Measurements from ENCODE around the gene ATP8A2.

The ATP8A2 gene

DNA sequence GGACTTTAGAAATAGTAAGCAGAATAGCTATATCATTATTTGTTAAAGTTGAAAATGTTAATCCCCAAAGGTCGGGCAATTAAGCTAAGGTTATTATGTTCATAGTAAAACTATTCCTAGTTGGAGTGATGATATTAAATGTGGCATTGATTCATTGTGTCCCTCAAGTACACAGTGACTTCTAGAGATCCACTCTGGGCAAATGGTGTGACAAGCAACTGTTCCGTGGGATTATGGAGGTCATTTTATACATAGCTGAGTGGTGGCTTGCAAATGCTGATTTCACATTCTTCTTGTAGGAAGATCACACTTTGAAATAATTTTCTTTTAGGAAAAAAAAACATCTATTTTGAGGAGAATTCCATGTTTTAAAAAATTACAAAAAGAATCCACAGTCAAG is 317.8 kb downstream of the ATP8A2 start:
- DNase-seq = no peak

DNA sequence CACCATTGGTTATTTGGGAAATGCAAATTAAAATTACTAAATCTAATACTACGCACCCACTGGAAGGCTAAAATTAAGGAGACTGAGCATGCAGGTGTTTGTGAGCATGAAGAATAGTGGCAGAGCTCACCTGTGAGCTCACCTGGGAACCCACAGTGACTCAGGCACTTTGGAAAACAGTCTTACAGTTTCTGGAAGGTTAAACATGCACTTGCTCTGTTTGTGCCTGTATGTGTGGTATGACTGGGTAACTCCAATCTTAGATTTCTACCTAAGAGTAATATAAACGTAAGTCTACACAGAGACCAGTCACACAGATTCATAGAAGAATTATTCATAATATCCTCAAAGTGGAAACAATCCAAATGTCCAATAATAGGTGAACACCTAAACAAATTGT is 318.8 kb downstream of the ATP8A2 start:
- no peak for DNase-seq

DNA sequence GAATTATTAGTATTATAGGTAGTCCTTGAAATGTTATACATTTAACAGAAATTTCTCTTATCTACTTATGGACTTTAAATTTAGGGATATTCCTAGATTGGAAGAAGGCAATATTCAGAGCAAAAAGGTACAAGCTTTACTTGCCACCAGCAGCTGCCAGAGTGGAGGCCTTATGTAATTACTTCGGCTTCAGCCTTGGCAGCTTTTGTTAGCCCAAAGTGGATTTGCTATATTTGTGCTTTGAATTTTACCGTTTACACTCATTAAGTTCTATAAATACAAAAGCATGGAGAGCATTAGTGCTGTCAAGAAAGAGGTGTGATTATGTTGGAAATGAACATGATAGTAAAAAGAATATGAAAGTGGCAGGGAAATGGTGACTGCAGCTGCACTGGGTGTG is 319.9 kb downstream of the ATP8A2 start:
- no peak for DNase-seq

DNA sequence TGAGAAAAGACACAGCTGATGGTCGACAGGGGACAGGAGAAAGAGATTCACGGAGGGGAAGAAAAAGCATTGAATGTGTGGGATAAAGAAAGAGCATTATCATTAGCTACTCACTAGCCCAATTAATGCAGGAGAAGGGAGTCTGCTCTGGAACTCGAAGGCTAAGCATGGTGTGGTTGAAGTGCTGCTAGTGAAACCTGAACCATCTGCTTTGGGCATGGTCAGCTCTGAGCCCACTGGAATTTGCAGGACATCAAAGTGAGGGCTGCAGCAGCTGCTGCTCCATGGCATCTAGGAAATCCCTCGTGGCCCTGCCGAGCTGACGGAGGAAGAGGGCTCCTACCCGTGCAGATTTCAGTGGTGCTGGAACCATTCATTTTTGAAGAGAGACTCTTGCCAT is 320.3 kb downstream of the ATP8A2 start:
- DNase-seq = no peak

DNA sequence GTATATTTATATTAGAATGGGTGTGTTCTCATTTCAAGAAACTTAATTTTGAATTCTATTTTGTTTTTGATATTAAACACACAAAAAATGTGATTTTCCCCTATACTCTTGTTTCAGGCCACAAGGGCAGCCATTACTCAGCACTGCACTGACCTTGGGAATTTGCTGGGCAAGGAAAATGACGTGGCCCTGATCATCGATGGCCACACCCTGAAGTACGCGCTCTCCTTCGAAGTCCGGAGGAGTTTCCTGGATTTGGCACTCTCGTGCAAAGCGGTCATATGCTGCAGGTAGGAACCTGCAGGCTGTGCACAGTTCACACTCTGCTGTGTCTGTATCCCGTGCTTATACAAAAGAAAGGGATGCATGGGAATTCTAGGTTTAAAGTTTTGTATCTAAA is 327.3 kb downstream of the ATP8A2 start:
- DNase-seq = no peak

DNA sequence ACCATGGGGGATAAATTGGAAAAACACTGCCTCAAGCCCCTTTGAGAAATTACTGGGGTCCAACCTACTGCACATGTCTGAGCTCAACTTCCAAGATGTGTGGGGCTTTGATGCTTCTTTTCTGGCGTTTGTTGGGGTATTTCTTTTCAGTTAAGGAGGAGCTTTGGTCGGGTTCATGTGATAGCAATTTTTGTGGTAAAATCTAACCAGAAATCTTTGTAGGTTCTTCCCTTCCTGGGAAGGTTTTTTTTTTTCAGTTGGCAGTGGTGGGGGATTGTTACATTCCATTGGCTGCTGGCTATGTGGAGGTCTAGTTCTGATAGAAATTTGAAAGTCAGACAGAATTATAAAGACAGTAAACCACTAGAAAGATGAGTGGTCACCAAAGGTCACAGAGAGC is 327.8 kb downstream of the ATP8A2 start:
- DNase-seq = no peak

DNA sequence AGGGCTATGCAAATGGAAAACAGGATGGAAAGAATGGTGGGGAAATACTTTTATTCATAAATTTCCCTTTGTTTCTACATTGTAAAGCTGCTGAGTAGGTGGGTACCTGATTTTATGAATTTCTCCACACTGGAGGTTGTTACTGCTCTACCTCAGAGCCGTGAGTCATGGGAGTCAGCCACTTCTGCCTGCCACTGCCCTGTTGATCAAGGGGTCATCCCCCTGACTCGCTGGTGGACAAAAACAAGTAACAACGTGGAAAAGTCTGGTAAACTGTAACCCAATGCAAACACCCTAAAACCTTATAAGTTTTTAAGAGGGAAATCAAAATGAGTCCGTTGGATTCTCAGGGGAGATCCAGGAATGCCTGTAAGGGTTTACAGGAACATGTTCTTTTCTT is 329.5 kb downstream of the ATP8A2 start:
- no peak for DNase-seq

DNA sequence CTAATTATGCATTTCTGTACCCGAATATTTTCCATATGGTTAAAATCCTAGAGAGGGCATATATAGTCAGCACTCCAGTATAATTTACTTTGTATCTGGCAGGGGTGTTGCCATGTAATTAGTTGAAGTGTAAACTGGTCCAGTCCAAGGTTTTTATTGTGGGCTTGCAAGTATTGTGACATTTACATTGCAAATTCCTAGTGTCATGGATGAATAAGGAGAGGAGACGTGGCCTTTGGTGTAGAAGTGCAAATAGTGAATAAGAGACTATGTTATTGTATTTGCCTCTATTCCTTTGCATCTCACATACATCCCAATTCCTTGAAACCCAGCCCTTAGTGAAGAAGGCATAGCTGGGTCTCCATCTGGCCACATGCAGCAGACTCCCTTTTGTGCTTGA is 330.6 kb downstream of the ATP8A2 start:
- no peak for DNase-seq

DNA sequence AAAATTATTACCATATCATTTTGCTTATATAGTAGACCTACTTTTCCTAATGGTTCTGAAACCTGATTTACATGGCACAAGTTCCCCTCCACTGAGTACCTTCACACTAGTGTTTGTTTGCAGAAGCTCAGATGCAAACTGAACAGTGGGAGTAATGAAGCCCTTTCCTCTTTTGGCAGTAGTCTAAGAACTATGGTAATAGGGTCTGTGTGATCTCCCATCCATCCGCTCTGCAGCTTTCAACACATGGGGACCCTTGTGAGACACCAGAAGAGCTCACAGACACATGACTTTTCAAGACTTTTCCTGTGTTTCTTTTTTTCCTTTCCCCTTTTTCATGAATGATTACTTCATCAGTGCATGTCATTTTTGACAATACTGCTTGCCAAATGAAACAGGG is 336.0 kb downstream of the ATP8A2 start:
- no peak for DNase-seq

DNA sequence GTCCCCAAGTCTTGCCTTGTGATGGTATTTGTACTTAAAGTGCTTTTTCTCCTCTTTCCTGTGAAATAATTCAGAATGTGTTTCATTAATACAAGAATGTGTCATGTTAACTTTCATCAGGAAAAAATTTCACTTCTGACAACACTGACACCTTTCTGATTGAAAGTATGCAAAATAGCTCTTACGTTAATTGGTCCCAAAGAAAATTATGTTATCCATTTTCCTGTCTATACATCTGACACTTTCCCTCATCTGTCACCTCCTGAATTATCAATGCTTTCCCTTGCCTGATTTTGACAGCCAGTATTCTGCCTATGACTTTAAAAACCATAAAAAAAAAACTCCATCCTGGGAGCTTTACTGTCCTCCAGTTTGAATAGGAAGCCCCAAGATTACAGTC is 336.5 kb downstream of the ATP8A2 start:
- DNase-seq = no peak

DNA sequence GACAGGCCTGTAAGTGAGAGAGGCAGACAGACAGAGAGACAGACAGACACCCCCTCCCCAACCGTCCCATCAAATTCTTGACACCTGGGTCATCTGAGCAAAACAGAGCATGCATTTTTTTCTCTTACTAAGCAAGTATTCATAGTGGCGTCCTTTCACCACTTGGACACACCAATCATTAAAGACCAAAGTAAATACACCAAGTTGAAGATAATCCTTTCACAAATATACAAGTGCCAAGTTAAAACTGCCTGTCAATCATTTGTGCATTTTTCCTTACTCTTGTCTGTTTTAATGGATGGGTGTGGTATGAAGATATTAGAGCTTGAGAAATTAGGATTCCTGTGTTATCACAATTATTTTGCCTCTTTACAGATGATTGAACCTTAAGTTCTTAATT is 337.3 kb downstream of the ATP8A2 start:
- no peak for DNase-seq

DNA sequence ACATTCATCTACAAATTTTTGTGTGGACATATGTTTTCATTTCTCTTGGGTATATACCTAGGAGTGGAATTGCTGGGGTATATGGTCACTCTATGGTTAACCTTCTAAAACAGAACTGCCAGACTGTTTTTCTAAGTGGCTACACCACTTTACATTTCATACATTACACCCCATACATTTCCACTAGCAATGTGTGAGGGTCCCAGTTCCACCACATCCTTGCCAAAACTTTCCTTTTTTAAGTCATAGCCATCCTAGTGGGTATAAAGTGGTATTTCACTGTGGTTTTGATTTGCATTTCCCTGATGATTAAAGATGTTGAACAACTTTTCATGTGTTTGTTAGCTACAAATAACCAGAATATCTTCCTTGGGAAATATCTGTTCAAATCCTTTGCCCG is 344.0 kb downstream of the ATP8A2 start:
- DNase-seq = no peak

DNA sequence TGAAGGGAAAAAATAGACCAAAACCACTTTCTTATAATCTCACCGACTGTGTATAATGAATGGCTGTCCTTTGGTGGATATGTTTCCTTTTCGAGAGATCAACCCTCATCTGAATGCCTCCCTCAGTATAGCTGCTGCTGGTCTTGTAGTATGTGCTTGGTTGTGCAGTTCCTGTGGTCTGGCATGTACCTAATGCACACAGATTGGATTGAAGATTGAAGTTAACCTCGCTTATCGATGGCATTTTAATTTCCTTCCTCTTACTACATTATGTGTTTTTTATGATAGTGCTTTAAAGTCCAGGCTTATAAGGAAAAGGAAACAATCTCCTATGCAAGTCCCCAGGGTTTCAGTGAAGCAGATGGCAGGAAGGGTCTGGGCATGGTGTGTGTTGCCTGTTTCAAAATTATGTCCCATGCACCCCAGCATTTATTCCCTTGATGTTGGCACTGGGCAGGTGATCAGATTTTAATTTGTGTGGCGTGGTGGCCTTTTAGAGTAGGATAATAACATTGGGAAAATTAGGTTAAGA is 346.0 kb downstream of the ATP8A2 start:
- no peak for DNase-seq

DNA sequence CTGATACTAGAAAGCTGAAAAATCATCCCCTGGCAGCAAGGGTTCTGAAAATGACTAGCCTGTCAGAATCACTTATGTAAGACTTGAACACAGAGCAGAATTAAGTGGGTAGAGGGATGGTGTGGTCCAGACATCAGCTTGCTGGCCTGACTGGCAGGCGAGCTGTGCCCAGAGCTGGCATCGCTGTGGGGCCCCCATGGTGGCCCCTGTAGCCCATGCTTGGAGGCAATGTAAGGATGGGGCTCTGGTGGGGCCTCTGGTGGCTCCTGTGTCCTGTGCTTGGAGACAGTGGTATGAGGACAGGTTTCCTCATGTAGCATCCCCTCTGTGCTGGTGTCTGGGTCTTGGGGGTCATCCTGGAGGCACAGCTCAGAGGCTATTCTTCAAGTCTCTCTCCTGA is 347.9 kb downstream of the ATP8A2 start:
- no peak for DNase-seq

DNA sequence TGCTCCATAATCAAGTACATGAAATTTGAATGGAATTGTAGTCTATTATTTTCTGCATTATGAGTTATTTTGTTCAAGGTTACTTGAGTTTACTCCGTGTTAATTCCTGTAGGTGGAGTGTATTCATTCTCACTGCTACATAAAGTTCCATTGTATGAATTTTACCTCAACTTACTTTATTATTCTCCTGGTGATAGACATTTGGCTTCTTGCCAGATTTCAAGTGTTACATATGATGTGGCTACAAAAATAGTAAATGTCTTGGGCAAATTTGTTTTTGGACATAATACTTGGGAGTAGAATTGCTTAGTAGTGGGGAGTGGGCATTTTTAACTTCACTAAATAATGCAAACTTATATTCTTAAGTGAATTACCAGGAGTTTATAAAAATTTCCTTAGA is 351.1 kb downstream of the ATP8A2 start:
- DNase-seq = no peak

DNA sequence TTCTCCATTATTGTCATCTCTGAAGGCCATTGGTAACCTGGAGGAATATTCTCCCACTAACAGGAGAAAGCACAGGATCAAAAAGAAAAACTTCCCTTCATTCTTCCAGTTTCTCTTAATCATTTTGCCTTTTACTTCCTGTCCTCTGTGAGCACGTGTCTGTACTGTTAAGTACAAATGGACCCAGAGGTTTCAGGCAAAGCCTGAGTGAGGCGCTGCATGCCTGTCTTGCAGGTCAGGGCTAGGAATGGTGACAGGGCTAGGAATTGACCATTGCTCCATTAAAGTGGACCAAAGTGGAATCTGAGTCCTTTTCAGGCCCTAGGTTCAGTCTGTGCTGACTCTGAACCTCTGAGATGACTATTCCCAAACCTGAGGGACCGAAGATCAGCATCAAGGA is 353.3 kb downstream of the ATP8A2 start:
- DNase-seq = no peak

DNA sequence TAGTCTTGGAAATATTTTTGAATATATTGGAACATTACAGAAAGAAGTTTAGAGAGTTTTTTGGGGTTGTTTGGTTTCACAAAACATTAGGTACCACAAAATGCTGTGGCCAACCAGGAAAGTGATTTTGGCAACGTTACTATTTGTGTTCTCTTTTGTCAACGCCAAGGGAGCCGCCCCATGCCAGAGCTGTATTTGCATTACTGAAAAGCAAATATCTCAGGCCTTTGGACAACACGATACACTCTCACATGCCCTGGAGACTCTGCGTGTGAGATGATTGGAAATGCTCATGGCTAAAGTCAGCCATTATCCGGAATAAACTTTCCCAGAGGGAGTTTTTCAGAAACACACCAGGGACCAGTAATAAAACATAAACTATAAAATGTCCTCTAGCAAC is 355.5 kb downstream of the ATP8A2 start:
- DNase-seq = no peak

DNA sequence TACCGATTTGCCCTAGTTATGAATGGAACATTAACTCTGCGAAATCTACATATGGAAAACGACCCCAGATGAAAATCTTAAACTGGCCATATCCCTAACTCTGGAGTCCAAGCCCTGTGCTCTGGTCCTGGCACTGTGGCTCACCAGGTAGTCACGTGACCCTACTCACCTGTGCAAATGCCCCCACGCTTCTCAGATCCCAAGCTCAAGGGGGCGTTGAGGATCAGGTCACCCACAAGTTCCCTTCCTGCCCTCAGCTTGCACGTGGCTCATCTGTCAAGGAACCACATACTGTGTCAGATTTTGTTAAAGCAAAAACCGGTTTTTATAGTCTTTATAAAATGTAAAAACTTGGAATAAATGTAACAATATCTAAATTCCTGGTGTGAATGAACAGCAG is 356.0 kb downstream of the ATP8A2 start:
- DNase-seq = no peak

DNA sequence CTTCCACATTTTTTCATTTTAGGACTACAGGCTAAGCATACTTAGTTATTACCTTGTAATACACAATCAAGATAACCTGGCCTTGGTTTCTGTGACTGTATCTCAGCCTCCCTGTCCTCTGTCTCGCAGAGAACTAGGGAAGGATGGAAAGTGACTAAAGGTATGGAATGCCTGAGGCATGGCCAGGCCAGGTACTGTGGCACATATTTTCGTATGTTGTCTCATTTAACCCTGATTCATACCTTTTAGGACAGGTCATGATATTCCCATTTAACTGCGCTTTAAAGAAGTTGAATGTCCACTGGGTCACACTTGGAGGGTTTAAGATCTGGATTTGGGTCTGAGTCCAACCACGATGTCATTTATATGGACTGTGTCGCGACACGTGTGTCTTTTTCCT is 357.4 kb downstream of the ATP8A2 start:
- no peak for DNase-seq

DNA sequence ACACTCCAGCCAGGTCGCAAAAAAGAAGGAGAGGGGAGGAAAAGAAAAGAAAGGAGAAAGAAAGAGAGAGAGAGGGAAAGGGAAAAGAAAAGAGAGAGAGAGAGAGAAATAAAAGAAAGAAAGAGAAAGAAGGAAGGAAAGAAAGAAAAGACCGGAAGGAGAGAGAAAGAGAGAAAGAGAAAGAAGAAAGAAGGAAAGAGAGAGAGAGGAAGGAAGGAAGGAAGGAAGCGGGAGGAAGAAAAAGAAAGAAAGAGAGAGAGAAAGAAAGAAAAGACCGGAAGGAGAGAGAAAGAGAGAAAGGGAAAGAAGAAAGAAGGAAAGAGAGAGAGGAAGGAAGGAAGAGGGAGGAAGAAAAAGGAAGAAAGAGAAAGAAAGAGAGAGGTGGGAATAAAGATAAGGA is 359.3 kb downstream of the ATP8A2 start:
- DNase-seq = no peak

DNA sequence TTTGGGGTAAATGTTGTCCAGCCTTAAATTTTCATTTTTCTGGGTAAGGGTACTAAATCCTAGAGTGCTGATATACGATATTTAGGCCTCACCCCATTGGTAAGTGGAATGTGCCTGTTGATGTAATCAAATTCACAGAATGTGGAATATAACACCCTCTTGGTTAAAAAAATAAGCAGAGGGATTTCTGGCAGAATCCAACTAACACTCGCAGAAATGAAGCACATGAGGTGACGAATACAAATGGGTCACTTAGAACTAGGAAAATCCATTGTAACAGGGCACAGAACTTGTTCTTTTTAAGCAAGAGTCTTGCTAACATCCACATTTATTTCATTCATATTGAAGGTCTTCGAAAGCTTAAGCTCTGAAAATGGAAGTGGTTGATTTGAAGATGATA is 359.8 kb downstream of the ATP8A2 start:
- DNase-seq = no peak

DNA sequence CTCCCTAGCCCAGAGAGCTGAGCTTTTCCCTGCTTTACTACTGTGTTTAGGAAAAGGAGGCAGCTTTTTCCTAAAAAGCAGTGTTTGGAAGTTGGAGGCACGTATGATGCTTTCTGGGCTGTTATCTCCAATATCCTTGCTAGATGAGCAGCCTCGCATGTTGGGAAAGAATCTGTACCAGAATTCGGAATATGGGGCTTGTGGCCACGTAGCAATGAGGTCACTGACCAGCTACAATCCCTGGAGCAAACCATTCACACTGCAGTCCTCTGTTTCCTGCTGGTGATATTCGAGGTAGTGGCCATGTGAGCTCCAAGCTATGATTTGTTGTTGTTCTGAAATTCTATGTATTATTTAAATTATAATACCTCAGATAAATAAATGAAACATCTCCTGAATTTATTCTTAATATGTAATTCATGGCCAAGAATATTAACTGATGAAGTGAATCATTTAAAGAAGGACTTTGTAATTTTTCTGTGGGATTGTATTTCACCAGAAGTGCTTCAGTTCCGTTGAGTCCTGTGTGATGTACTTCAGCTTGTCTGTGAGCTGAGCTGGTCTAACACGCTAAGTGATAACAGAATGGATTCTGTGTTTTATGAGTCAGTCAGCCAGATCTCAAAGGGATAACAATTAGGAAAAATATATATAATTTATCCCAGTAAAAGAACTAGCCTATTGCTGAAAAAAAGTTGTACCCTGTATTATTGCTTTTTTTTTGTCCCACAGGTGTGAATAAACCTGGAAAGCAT is 360.5 kb downstream of the ATP8A2 start:
- DNase-seq = no peak

DNA sequence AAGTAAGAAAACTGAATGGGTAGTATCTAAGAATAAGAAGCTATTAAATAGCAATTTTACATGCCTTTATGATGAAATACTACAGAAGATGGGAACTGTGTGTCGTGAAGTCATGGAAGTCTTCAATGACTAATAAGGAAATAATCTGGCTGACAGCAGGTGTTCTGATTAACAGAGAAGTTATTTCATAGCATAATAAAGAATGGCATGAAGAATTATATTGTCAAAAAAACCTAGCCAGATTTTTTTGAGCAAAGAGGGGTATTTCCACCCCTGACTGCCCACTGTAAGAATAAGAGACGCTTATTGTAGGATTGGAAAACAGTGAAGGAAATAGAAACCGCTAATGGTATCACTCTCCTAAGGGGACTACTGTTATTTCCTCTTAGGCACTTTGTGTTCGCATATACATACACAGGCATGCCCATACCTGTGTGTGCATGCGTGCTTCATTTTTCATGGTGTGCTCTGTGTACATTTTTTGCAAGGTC is 361.3 kb downstream of the ATP8A2 start:
- no peak for DNase-seq

DNA sequence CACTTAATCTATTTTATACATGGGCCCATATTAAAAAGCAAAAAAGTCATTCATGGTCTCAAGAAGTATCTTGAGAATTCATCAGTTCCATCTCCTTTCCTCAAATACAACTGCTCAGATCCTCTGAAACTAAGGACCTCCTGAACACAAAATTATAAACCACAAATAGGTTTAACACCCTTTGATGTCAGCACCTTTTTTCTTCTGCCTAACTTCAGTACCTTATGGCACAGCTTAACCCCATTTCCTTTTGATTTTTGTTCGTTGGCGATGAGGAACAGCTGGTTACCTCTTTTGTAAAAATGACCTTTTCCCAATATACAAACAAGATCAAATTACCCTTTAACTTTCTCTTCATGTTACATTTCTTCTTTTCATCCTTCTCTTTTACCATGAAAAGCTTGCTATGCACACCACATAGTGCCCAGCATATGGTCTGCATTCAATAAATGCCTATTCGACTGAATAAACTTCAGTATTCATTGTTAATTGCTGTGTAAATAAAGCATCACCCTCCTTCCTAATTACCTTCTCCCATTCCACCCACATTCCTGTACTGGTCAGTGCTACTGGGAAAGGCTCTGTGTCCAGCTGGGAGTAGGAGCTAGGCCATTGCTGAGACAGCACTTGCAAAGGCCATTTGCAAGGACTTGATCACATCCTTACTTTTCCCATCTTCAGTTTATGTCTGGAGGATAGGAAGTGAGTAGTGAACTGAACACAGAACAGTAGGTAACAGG is 362.1 kb downstream of the ATP8A2 start:
- DNase-seq = no peak

Measured in NCI-H187 treated with DMSO at 0.1 percent for 48 hours (cell line).